GM21619 (cell line): ENCODE measurements around the gene CD274.
"Not testable (repeated sequence)": the region's sequence is repeated elsewhere in the genome, so short reads cannot be mapped to it uniquely, and the experiment has no call there.

ENCODE experiments used
- ATAC-seq: cut with Tn5 transposase; IDR thresholded peaks from one replicate; pipeline ENCODE4 v1.9.1; 2021; ENCODE audit not compliant: unreplicated experiment

The CD274 gene

DNA sequence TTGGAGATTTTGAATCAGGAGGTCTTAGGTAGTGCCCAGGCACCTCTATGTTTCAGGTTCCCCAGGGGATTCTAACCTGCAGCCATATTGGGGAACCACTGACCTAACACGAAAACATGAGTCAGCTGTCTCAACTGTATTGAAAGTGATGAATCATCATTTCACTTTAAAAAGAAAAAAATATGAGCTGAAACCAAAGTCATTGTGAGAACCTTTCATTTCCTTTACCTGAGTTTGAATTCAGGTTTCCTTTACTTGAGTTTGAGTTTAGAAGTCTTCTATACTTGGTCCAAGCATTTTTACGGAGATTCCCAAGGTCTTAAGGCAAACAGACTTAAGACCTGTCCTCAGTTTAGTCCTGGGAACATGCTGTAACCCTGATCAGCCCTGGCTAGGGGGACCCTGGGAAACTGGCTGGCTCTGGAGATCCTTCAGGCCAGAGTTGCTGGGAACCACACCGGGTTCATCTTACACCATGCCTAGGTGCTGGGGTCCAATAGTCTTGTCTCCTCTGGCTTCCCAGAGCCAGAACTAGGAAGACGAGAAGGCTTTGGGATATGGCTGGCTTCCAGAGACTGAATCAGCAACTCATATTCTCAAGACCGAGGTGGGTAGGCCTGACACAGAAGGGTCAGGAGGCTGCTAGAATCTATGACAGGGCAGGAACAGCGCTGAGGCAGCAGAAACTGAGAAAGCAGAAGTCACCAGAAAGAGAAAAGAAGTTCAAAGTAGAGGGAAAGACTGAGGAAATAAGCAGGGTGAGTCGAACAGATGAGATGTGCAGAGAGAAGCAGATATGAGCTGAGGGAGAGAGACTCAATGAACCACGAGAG lies 43.6 kb downstream of the CD274 start:
- peak; percentile 90 for ATAC-seq

DNA sequence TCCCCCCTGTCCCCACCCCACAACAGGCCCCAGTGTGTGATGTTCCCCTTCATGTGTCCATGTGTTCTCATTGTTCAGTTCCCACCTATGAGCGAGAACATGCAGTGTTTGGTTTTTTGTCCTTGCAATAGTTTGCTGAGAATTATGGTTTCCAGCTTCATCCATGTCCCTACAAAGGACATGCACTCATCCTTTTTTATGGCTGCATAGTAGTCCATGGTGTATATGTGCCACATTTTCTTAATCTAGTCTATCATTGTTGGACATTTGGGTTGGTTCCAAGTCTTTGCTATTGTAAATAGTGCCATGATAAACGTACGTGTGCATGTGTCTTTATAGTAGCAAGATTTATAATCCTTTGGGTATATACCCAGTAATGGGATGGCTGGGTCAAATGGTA lies 44.4 kb downstream of the CD274 start:
- not testable (repeated sequence) for ATAC-seq

DNA sequence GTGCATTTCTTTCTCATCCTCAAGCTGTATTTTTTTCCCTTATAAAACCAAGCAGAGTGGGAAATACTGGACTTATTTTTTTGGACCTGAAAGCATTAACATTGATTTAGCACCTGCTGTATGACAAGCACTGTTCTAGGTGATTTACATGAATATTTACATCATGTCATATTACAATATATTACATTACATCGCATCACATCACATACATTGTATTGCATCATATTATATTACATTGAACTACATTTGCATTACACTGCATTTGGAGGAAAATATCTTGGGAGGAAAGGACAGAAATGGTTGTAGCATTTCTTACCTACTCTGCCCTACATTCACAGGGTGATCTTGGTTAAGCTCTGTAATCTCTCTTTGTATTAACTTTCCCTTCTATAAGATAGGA lies 48.8 kb downstream of the CD274 start:
- ATAC-seq: no peak

DNA sequence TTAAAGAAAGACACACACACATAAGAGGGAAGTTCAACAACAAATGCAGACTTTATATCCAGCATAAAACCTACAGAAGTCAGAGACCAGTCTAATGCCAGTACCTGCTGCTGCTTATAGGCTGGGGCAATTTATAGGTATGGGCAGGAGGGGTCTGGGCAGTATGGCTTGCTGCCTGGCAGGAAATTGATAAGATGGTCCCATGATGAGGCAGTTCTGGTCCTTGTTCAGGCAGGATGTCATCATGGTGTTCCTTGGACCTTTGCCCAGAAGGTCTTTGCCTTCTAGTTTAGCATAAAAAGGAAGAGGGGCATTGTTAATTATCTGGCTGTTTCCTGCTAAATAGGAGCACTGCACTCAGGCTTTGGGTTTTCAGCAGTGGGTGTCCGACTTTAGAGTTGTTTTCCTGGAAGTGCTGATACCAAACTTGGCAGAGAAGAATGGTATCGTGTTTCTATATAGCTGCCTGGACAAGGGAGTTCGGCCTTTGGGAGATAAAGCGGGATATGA lies 49.6 kb downstream of the CD274 start:
- ATAC-seq: no peak

DNA sequence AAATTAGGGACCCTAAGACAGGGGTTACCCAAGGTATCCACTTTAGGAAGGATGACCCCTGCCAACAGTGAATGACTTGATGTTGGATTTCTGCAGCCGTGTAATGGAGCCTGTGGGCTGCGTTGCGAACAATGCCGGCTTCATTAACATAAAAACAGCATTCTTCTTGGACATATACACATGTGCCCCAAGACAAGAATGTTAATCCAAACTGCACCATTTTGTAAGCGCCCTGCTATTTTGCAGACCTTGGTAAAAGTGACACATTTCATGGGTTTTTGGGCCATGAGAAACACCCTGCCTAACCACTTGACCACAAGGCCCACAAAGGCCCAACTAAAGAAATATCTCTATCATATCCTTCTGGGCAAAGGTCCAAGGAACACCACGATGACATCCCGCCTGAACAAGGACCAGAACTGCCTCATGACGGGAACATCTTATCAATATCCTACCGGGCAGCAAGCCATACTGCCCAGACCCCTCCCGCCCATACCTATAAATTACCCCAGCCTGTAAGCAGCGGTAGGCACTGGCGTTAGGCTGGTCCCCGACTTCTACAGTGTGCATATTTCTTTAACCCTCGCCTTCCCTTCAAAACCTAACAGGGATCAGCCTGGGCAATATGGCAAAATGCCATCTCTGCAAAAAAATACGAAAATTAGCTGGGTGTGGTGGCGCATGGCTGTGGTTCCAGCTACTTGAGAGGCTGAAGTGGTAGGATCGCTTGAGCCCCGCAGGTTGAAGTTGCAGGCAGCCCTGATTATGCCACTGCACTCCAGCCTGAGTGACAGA lies 50.3 kb downstream of the CD274 start:
- no peak for ATAC-seq

DNA sequence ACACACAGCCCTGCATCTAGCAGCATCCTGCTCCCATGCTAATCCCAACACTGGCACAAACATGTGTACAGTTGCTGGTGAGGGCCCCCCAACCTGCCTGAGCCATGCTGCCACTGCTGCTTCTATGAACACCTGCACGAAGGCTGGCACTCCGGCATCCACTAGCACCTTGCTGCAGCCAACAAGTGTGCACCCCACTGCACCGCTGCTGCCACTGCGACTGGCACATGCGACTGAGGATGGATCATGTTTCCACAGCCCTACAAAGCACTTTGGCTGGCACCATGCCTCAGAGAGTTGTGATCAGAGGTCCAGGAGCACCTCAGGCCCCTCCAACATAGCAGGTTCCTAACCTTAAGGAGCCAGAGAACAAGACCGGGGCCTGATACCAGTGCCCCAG lies 52.2 kb downstream of the CD274 start:
- ATAC-seq: no peak

DNA sequence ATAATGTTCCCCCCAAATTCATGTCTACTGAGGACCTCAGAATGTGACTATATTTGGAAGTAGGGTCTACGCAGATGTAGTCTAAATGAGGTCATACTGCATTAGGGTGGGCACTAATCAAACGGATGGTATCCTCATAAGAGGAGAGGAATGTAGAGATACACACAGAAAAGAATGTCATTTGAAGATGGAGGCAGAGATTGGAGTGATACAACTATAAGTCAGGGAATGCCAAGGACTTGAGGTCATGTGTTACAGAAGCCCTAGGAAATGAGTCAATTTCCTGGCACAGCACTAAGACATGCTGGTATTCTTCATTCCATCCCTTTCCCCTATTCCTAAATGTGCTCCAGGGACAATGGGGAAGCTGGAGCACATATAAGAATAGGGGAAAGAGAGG lies 59.2 kb downstream of the CD274 start:
- ATAC-seq: no peak

DNA sequence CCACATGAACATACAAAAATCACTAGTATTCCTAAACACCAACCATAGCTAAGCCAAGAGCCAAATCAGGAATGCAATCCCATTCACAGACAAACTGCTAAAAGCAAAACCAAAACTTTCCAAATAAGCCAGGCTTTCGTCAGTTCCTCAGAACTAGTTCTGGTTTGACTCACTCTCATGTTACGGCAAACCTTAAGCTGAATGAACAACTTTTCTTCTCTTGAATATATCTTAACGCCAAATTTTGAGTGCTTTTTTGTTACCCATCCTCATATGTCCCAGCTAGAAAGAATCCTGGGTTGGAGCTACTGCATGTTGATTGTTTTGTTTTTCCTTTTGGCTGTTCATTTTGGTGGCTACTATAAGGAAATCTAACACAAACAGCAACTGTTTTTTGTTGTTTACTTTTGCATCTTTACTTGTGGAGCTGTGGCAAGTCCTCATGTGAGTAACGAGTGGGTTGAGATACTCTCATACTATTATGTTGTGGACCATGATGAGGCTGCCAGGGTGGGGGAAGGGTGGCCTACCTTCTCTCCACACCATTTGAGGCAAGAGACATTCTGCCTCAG lies 60.1 kb downstream of the CD274 start, which contains the start of gene PDCD1LG2:
Gene PDCD1LG2, plus strand, starts transcription at position 172 of the 572 bp plus-strand sequence. CDS start 12,016 bp downstream, outside the sequence.
- ATAC-seq: peak; percentile 59

DNA sequence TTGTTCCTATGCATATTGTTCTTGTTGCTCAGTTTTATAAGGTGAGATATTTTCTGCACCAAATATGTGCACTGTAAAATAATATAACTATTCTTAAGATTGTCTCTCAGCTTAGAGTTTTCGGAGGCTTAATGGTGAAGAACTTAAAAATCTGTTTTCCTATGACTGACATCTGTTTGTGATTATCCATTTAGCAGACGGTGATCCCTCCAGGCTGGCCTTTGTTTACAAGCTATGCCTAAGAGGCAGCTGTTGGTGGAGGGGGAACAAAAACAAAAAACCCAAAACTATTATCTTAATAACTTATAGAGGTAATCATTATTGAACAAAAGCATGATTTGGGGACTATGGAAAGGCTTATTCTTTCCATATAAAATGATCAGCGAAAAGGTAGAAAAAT lies 60.6 kb downstream of the CD274 start:
- ATAC-seq: no peak

DNA sequence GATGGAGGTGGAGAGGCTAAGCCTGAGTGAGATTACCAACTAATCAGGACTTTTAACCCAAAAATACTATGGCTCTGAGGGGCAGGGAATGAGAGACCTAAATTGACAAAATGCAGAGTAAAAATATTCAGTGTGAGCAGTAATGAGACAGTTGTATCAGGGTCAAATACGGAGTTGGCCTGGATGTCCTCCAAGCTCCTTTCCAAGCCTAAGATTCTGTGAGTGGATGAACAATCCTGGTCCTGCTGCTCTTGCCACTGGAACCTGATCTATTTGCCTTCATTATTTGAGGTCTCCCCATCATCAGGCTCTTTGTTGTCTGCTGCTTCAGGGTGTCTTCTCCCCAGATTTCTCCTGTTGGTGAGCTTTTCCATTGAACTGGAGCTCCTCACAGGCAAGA lies 61.1 kb downstream of the CD274 start:
- no peak for ATAC-seq

DNA sequence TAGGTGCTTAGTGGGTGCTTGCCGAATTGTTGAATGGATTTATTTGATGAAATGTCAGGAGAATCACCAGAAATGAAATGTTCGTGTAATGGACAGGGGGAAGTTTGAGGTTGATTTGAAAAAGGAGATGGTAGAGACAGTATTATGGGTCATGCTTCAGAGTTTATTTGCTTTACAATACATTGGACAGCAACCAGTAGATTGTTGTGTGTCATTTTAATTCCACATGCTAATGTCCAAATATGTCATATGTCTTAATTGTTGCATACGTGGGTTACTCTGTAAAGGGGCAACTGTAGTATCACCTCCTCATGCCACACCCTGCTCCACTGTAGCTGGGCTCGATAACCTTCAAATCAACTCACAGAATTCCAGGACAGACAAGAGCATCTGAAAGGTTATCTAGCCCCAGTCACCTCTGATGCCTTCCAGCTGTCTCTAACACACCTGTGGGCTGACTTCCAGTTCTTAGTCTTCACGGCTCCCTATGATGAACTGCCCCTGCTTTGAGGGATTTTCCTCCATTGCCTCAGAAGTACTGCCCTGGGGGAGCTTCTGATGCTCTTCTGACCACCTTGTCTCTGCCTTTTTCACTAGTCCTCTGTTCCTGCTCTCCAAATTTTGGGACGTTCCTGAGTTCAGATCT lies 61.7 kb downstream of the CD274 start:
- no peak for ATAC-seq

DNA sequence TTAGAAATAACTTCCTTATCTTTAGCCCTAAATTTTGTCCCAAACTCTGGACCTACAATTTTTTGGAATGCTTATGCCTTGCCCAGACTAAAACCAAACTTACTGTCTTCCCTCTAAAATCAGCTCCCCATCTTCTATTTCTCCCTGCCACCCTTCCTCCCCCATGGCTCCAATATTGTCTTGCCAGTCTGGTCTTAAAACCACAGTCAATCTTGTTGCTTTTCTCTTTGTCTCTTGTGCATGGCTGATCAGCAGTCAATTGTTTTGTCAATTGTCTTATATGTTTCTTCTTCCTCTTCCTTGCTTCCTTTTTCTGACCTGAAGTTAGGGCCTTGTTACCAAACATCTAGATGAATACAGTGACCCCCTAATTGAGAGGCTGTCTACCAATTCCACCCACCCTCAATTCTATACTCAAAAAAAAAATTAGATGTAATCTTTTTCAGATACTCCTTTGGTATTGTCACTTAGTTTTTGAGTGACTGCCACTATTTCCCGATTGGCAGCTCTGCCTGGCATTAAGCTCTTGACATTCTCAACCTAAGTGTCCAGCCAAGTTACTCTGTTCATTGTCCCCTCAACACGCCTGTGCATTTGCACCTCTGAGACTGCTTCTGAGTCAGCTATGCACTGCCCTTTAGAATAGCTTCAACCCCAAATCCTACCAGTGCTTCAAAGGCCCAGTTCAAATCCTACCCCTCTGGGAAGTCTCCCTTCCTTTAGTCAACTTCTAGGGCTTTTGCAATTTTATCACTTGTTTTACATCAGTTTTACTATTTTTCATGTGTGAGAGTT lies 62.5 kb downstream of the CD274 start:
- ATAC-seq: no peak

DNA sequence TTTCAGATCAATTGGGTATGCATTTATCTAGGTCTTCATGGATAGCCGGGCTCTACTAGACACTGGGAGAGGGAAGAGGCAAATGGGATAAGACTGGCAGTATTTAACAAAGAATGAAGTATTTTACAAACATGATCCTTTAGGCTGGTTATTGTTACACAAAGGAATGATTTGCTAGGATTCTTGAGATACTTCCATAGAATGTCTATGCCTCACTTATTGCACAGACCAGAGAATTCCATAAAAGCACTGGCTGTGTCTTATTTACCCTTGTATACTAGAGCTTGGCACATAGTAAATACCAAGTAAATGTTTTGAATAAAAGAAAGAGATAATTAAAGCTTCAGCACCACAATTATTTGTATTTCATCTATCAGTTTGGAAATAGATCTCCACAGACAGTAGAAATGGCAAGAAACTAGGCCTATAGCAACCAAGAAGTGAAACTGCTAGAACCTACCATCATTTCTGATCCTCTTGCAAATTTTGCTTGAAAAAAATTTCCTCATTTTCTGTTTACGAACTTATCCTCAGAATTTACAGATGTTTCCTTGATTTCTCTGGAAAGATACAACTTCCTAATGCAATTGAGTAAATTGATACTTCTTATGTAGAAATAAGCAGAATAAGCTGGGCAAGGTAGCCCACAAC lies 63.7 kb downstream of the CD274 start:
- no peak for ATAC-seq

DNA sequence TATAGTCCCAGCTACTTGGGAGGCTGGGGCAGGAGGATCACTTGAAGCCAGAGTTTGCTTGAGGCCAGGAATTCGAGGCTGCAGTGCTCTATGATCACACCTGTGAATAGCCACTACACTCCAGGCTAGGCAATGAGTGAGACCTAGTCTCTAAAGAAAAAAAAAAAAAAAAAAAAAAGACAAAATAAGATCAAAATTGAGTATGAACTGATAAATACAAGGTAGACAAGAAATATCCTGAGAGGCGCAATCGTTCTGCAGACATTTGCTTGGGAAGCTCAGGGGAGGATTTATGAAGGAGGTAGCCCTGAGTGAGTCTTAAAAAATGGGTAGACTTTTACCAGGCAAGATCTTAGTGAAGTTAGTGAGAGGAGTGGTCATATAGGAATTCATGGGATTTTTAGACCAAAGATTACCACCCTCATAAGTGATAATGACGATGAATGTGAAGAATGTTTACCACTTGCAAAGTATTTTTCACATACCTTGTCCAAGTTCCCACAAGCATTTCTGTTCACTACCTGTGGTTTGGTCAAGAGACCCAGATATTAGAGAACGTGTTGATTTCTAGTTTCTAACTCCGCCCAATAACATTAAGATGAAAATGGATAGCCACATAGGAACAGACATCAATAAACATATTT lies 64.4 kb downstream of the CD274 start:
- no peak for ATAC-seq

DNA sequence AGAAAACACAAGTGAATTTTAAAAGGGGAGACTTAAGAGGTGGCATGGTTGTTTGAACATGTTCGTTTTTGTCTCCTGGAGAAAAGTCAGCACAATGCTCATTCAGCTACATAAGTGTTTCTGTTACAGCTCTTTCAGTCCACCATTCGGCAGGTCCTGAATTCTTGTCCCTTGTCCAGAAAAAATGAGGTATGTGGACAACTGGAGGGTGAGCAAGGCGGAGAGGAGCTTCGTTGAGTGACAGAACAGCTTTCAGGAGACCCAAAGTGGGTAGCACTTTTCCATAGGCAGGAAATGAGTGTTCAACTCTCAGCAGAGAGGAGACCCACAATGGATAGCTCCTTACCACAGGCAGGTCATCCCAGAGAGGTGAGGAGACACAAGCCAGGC lies 64.9 kb downstream of the CD274 start:
- no peak for ATAC-seq

DNA sequence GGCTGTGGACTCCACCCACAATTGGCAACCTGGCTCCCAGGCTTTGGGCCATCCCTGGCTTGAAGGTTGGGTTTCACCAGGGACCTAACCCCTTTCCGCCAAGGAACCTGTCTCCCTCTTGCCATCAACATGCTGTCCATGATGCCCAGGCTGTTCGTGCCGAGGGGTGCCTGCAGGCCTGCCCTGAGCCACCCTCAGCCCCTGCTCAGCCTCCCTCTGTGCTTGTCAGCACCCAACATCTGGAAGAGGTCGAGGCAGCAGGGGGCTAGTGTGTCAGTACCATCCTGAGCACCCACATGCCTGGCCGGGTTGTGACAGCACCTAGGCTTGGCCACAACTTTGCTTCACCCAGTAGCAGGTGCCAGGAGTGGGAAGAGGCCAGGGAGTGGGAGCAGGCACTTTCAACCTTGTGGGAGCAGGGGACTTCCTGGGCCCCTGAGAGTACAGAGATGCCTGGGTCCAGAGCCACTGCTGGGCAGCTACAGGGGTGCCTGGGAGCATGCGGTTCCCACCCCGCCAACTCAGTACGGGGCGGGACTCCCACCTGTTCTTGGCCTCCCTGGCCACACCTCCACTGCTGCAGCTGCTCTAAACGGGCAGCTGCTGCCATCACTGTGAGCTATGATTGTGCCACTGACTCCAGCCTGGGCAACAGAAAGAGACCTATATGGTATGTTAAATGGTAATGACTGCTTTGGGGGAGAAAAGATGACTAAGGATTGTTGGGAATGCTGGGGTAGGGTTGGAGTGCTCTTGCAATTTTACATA lies 66.3 kb downstream of the CD274 start:
- ATAC-seq: no peak

DNA sequence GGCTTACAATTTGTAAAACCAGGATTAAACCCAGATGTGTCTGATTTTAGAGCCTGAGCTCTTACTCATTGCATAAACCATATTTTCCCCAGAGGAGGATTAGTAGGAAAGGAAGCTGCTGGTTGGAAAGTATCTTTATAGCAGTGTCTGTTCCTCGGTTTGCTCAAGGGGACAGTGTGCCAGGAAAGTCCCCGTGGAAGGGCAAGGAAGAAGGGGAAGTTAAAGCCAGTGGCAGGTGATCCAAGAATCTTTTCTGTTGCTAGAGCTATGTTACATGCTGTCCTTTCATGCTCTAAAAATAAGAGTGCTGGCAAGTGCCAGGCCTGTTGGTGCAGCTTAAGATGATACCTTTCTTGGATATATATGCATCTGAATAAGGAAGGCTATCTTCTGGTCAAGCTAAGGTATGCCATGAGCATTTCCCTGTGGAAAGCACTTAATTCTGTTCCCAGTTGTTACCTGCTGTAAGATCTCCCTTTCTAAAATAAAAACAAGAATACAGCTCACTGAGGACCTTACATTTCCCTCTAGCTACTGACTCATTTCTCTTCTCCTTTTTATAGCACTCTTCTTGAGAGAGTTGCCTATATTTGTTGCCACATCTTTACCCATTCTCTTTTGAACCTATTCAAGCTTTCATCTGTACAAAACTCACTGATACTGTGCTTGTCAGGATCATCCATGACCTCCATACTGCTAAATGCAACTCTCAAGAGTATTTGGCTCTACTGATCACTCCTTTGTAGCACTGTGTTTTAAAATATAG lies 68.0 kb downstream of the CD274 start:
- ATAC-seq: peak; percentile 53

DNA sequence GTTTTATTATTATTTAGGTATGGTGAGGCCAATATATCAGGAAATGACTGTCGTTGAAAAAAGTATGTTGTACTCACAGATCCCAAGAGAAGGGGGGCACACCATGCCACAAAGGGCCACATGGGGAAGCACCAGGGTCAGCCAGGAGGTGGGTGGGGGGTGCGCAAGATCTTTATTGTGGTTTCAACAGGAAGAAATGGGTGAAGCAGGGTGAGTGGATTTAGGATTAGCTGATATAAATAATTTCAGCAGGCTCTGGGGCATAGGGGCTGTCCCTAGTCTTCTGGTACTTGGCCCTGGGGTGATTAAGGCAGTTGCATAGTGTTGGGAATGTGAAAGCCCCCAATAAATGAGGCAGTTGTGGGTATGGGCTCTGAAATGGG lies 68.6 kb downstream of the CD274 start:
- ATAC-seq: peak; percentile 13
